Activated T-cell treated with anti-CD3 and anti-CD28 coated beads, Interleukin-2, amount 50 U/mL, for 72 hours (primary cell): ENCODE results near the gene HNRNPAB. TPM values are rescaled to one million over a fixed set of nuclear protein-coding genes. Genes with fewer than 3 reads are reported as not detected.
A peak's percentile ranks its signal among the peaks of the same experiment; 100 is the strongest.

Source experiments
- ATAC-seq, 2 donors: fragments of 150-1000 bp; cut with Tn5 transposase; replicated peaks in 1 of 2; 2 replicates each; pipeline ENCODE4 v1.10.0; 2021; ENCODE audit warnings: moderate library complexity in 2 of 2, mild to moderate bottlenecking in 1 of 2
- DNase-seq, 2 donors: peaks; one replicate each; pipeline ENCODE4 v3.0.0; 2021 to 2022; ENCODE audit warnings: mixed read lengths in 1 of 2
- H3K27ac Mint-ChIP-seq: one replicate; pipeline ENCODE4 v1.8.0; 2022; ENCODE audit warnings: mild to moderate bottlenecking, moderate library complexity, mixed read lengths
- H3K27me3 Mint-ChIP-seq: one replicate; pipeline ENCODE4 v1.8.0; 2022; ENCODE audit warnings: low read depth, mixed read lengths
- H3K36me3 Mint-ChIP-seq, 2 donors: one replicate each; pipeline ENCODE4 v1.8.0; 2022; ENCODE audit warnings: mixed read lengths in 2 of 2, mild to moderate bottlenecking in 1 of 2; ENCODE audit not compliant: insufficient read depth in 2 of 2
- H3K4me1 Mint-ChIP-seq: one replicate; pipeline ENCODE4 v1.8.0; 2022; ENCODE audit warnings: low read depth, mixed read lengths
- H3K4me3 Mint-ChIP-seq, 2 donors: one replicate each; pipeline ENCODE4 v1.8.0; 2022; ENCODE audit warnings: mild to moderate bottlenecking in 2 of 2, mixed read lengths in 2 of 2, moderate library complexity in 2 of 2
- H3K9me3 Mint-ChIP-seq, 2 donors: one replicate each; pipeline ENCODE4 v1.8.0; 2022; ENCODE audit warnings: mixed read lengths in 2 of 2
- total RNA-seq, 2 donors: library from RNA; stranded (reverse); gene quantifications; one replicate each; pipeline ENCODE4 v1.2.3, GENCODE V29; 2022

Gene HNRNPAB
- total RNA-seq, 2 donors from 2014 or later, result 196 to 232 TPM

GRCh38 chr5:178231539-178232123 lies 27.3 kb downstream of the HNRNPAB start:
- Mint-ChIP-seq H3K27ac (peak overlapping the region; percentile 84), H3K9me3 (no peaks in the 10 kb centered on the region), H3K4me1 (peaks cover 61% of the 10 kb centered on the region), H3K4me3 (peak overlapping the region; percentile 89), H3K27me3 (no peaks in the 10 kb centered on the region), H3K36me3 (peaks cover 22 to 30% of the 10 kb centered on the region in 2 donors)
- no peak for DNase-seq
- no peak for ATAC-seq

DNA sequence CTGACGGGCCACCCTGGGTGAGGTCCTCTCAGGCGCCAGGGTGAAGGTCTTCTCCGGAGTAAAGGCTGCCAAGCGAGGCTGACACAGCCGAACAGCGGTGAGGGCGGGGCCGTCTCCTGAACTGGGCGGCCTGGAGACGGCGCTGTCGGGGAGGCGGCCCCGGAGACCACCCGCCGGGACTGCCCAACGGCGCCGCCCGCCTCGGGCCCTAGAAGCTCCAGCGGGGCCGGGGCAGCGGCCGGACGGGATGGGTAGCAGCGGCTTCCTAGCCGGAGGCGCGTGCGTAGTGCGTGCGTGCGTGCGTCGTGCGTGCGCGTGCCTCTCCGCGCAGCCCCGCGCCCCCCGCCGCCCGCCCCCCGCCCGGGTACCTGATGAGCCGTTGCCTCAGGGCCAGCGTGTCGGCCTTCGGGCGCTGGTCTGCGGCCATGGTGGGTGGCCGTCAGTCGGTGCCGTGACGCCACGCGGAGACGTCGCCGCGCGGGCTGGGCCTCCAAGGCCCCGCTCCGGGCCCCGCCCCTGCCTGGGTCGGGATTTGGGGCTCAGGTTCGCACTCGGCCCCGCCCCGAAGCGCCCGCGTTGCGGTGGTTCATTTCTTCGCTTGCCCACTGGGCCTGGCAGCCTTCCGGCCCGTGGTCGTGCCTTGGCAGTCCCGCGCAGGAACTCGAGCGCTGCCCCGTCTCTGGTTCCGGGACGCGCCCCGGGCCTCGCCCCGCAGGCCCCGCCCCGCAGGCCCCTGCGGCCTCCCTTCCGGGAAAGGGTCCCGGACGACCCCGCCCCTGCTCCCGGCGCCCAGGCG lies 28.0 kb downstream of the HNRNPAB start, which contains the start of gene PHYKPL:
Gene PHYKPL (minus strand): TSS at position 679 of the 796 bp plus-strand sequence. CDS start 252 bp downstream, at position 427.
- H3K4me3 Mint-ChIP-seq, result peak within 1 kb of the TSS; percentile 89
- no peaks in the 10 kb centered on the region for H3K9me3 Mint-ChIP-seq
- H3K27ac Mint-ChIP-seq, result peak within 1 kb of the TSS; percentile 84
- peaks cover 63% of the 10 kb centered on the region for H3K4me1 Mint-ChIP-seq
- no peaks in the 10 kb centered on the region for H3K27me3 Mint-ChIP-seq
- peak; percentile 83 to 84 for DNase-seq
- H3K36me3 Mint-ChIP-seq, result peaks cover 20 to 23% of the 10 kb centered on the region in 2 donors
- ATAC-seq, result peak; percentile 78 to 79

DNA sequence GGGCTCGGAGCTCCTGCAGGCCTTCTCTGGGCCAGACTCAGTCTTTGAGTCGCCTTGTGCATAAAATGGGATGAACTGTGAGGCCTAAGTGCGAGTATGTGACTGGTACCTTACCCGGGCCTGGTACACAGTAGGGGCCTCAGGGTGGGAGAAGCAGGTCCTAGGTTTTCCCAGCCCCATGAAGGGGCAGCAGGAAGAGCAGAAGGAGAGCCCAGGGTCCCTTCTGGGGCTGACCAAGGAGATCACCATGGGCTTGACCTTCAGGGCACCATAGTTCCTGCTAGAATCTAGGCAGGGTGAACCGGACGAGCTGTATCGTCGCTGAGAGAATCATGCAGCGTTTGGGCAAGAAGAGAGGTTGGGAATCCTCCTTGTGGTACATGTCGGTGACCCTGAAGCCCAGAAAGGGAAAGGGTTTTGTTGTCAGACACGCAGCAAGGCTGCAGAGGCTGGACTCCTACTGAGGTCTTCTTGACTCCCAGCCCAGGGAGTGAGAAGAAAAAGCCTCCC lies 28.6 kb downstream of the HNRNPAB start:
- DNase-seq, result no peak
- no peaks in the 10 kb centered on the region for H3K27me3 Mint-ChIP-seq
- peaks cover 63% of the 10 kb centered on the region for H3K4me1 Mint-ChIP-seq
- no peaks in the 10 kb centered on the region for H3K9me3 Mint-ChIP-seq
- peaks cover 14 to 17% of the 10 kb centered on the region in 2 donors for H3K36me3 Mint-ChIP-seq
- no peak for ATAC-seq
- peak overlapping the region; percentile 80 to 89 for H3K4me3 Mint-ChIP-seq
- peak overlapping the region; percentile 33 for H3K27ac Mint-ChIP-seq

GRCh38 chr5:178234121-178234749 lies 29.9 kb downstream of the HNRNPAB start:
- peaks cover 67% of the 10 kb centered on the region for H3K4me1 Mint-ChIP-seq
- DNase-seq, result no peak
- H3K27me3 Mint-ChIP-seq, result no peaks in the 10 kb centered on the region
- H3K36me3 Mint-ChIP-seq, result peaks cover 8 to 10% of the 10 kb centered on the region in 2 donors
- H3K9me3 Mint-ChIP-seq, result no peaks in the 10 kb centered on the region
- H3K27ac Mint-ChIP-seq, result no peak overlapping the region
- H3K4me3 Mint-ChIP-seq, result peak overlapping the region; percentile 24
- no peak for ATAC-seq

DNA sequence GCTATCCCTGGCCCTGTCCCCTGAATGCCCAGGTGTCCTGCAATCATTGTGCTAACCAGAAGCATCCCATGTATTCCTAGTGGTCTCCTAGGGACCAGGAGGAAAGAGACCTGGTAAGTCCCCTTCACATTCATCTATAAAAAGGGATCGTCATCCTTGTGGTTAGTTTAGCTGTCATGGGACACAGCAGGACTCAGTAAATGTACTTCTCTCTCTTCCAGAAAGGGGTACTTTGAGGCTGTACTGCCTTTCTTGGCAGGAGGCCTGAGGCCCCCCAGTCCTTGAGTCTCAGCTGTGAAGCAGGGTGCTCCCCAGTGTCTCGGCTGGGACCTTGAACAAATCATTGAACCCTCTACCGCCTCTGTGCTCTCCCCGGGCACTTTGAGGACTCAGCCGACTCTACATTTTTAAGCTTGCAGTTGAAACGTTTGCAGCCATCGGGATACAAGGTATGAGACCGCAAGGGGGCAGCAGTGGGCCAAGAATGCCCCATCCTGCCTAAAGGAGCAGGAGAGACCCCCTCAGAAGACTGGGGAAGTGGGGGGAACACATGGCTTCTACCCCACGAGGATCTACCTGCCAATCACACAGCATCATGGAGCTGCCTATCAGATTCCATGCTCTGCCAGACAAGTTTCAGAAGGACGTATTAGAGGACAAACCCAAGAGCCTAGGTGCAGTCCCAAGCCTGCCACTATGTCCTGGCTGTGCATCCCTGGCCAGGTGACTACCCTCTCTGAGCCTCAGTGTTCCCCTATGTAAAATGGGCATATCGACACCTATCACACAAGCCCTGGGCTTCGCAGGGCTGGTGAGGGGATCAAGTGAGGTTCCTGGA lies 30.6 kb downstream of the HNRNPAB start:
- Mint-ChIP-seq H3K36me3 (peaks cover 4 to 7% of the 10 kb centered on the region in 2 donors), H3K4me1 (peaks cover 64% of the 10 kb centered on the region), H3K27me3 (no peaks in the 10 kb centered on the region), H3K4me3 (peak overlapping the region; percentile 4 to 24), H3K27ac (peak overlapping the region; percentile 14), H3K9me3 (no peaks in the 10 kb centered on the region)
- DNase-seq (peak; percentile 80 to 85), ATAC-seq (peak; percentile 11 to 18)

GRCh38 chr5:178235588-178235974 lies 31.2 kb downstream of the HNRNPAB start:
- Mint-ChIP-seq H3K9me3 (no peaks in the 10 kb centered on the region), H3K27me3 (no peaks in the 10 kb centered on the region), H3K27ac (no peak overlapping the region), H3K4me3 (no peak overlapping the region), H3K4me1 (peaks cover 61% of the 10 kb centered on the region), H3K36me3 (peaks cover 3 to 7% of the 10 kb centered on the region in 2 donors)
- ATAC-seq, result no peak
- no peak for DNase-seq

- H3K27me3 Mint-ChIP-seq, result no peaks in the 10 kb centered on the region
- H3K27ac Mint-ChIP-seq, result no peak overlapping the region
- H3K9me3 Mint-ChIP-seq, result no peaks in the 10 kb centered on the region
- peaks cover 61% of the 10 kb centered on the region for H3K4me1 Mint-ChIP-seq
- H3K4me3 Mint-ChIP-seq, result no peak overlapping the region
- DNase-seq (no peak), ATAC-seq (no peak)
- peaks cover 2 to 4% of the 10 kb centered on the region in 2 donors for H3K36me3 Mint-ChIP-seq
Observed at GRCh38 chr5:178236126-178236525, 31.8 kb downstream of the HNRNPAB start.

DNA sequence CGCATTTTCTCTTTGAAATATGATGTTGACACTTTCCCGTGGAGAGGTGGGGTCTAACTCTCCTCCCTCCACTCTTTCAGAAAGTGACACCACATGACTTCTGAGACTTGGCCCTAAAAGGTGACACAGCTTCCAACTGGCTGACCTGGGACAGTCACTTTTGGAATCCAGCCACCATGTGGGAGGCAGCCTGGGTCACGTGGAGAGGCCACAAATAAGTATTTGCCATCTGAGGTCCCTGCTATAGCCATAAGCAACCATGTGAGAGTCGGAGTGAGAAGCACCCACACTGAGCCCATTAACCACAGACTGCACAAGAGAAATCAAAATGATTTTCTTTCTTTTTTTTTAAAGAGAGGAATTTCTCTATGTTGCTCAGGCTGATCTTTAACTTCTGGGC lies 32.3 kb downstream of the HNRNPAB start:
- H3K9me3 Mint-ChIP-seq, result no peaks in the 10 kb centered on the region

GRCh38 chr5:178237431-178238312 lies 33.3 kb downstream of the HNRNPAB start:
- ATAC-seq (no peak), DNase-seq (no peak)
- Mint-ChIP-seq H3K9me3 (no peaks in the 10 kb centered on the region), H3K36me3 (no peaks in the 10 kb centered on the region), H3K27ac (peak overlapping the region; percentile 96), H3K4me3 (peak overlapping the region; percentile 54 to 71), H3K27me3 (no peaks in the 10 kb centered on the region), H3K4me1 (peaks cover 58% of the 10 kb centered on the region)

More for the DNA sequence above, 32.3 kb downstream of the HNRNPAB start:
- Mint-ChIP-seq H3K27me3 (no peaks in the 10 kb centered on the region), H3K36me3 (peaks cover 0 to 1% of the 10 kb centered on the region in 2 donors), H3K4me1 (peaks cover 58% of the 10 kb centered on the region), H3K4me3 (no peak overlapping the region), H3K27ac (peak overlapping the region; percentile 33)
- DNase-seq (no peak), ATAC-seq (no peak)

GRCh38 chr5:178238313-178238635 lies 33.9 kb downstream of the HNRNPAB start:
- no peak for ATAC-seq
- no peak for DNase-seq
- no peaks in the 10 kb centered on the region for H3K36me3 Mint-ChIP-seq

DNA sequence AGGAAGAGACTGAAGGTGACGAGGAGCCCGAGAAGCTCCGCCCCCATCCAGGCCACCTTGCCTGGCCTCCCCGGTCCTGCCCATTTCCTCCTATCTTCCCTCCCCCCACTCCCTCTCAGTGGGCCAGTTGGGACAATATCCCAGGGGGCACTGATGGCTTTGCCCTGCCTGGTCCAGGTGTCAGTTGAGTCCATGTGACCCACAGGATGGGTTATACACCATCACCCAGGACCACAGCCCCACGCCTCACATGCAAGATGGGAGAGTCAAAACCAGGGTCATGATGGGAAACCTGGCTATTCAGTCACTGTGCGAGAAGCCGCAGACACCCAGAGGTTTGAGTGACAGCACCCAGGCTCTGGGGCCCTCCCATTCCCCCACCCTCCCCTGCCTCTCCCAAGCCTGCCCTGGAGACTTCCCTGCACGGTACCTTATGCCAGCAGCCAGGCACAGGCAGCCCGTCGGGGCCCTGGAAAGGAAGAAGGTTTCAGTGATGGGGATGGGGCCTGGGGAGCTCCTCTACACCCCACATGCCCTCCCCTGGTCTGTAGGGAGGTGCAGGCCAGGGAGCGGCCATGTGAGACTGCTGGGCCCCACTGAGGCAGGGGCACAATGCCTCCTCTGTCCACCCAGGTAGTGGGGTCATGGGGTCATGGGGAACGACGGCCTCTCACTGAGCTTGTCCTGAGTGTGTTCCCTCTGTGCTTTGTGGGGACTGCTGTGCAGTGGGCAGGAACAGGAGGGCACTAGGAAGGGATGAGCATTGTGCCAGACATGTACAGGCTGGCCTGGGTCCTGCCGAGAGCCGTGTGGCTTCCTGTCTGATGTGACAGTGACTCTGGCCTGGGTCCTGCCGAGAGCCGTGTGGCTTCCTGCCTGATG lies 34.6 kb downstream of the HNRNPAB start:
- no peaks in the 10 kb centered on the region for H3K27me3 Mint-ChIP-seq
- H3K27ac Mint-ChIP-seq, result peak overlapping the region; percentile 96
- H3K4me3 Mint-ChIP-seq, result peak overlapping the region; percentile 67 to 71
- H3K4me1 Mint-ChIP-seq, result peaks cover 54% of the 10 kb centered on the region
- peak; percentile 56 to 60 for ATAC-seq
- DNase-seq, result peak; percentile 45
- no peaks in the 10 kb centered on the region for H3K9me3 Mint-ChIP-seq
- no peaks in the 10 kb centered on the region for H3K36me3 Mint-ChIP-seq

More at GRCh38 chr5:178238313-178238635, 33.9 kb downstream of the HNRNPAB start:
- no peaks in the 10 kb centered on the region for H3K27me3 Mint-ChIP-seq
- H3K4me1 Mint-ChIP-seq, result peaks cover 54% of the 10 kb centered on the region
- H3K4me3 Mint-ChIP-seq, result peak overlapping the region; percentile 54 to 71
- peak overlapping the region; percentile 96 for H3K27ac Mint-ChIP-seq
- H3K9me3 Mint-ChIP-seq, result no peaks in the 10 kb centered on the region
